GM20431 (cell line): ENCODE data around the gene COX19.

Source experiments
- in situ Hi-C: fragments of 300-500 bp; cut with MseI, MboI; formaldehyde crosslinking; loops from one replicate; pipeline ENCODE4 v1.15.0; 2020; ENCODE audit warnings: low sequenced_read_pairs; ENCODE audit not compliant: unreplicated experiment

COX19 gene

GRCh38 chr7:992709-993607, 17.6 kb upstream of the COX19 start:
- in situ Hi-C loops: loop anchor here (5.0 to 25.0 kb wide), 2 partner anchors 74 to 169 kb away; partner anchors contain the start of gene ZFAND2A

GRCh38 chr7:991729-992656, 16.6 kb upstream of the COX19 start:
- in situ Hi-C loops: loop anchor here (5.0 to 25.0 kb wide), 2 partner anchors 75 to 170 kb away; partner anchors contain the start of gene ZFAND2A

- in situ Hi-C loops: loop anchor here (5.0 to 25.0 kb wide), 2 partner anchors 76 to 171 kb away; partner anchors contain the start of gene ZFAND2A
Measured at GRCh38 chr7:990933-991728, 15.8 kb upstream of the COX19 start.

- in situ Hi-C loops: loop anchor here (5.0 to 25.0 kb wide), 2 partner anchors 77 to 172 kb away; partner anchors contain the start of gene ZFAND2A
Measured at GRCh38 chr7:990352-990932, 15.1 kb upstream of the COX19 start.

GRCh38 chr7:988963-989529, 13.7 kb upstream of the COX19 start:
- in situ Hi-C loops: loop anchor here (25.0 kb wide), 1 partner anchor 173 kb away; the partner anchor contains the start of gene ZFAND2A

- in situ Hi-C loops: loop anchor here (25.0 kb wide), 1 partner anchor 174 kb away; the partner anchor contains the start of gene ZFAND2A
Measured at GRCh38 chr7:988426-988911, 13.1 kb upstream of the COX19 start.

GRCh38 chr7:987909-988308, 12.6 kb upstream of the COX19 start:
- in situ Hi-C loops: loop anchor here (25.0 kb wide), 1 partner anchor 174 kb away; the partner anchor contains the start of gene ZFAND2A

GRCh38 chr7:986766-987751, 11.7 kb upstream of the COX19 start:
- in situ Hi-C loops: loop anchor here (25.0 kb wide), 1 partner anchor 175 kb away; the partner anchor contains the start of gene ZFAND2A

- in situ Hi-C loops: loop anchor here (25.0 kb wide), 1 partner anchor 176 kb away; the partner anchor contains the start of gene ZFAND2A
Measured at GRCh38 chr7:985915-986741, 10.8 kb upstream of the COX19 start.

GRCh38 chr7:985127-985416, 9.7 kb upstream of the COX19 start:
- in situ Hi-C loops: loop anchor here (25.0 kb wide), 1 partner anchor 177 kb away; the partner anchor contains the start of gene ZFAND2A

GRCh38 chr7:984361-985126, 9.2 kb upstream of the COX19 start:
- in situ Hi-C loops: loop anchor here (25.0 kb wide), 1 partner anchor 178 kb away; the partner anchor contains the start of gene ZFAND2A

- in situ Hi-C loops: loop anchor here (25.0 kb wide), 1 partner anchor 179 kb away; the partner anchor contains the start of gene ZFAND2A
Measured at GRCh38 chr7:983616-984071, 8.3 kb upstream of the COX19 start.

- in situ Hi-C loops: loop anchor here (25.0 kb wide), 1 partner anchor 179 kb away; the partner anchor contains the start of gene ZFAND2A
Measured at GRCh38 chr7:983004-983615, 7.8 kb upstream of the COX19 start, which contains the start of gene CYP2W1. Gene CYP2W1, plus strand, starts transcription at chr7:983181. Its CDS starts 31 bp downstream, at chr7:983212.

- in situ Hi-C loops: loop anchor here (25.0 kb wide), 1 partner anchor 180 kb away; the partner anchor contains the start of gene ZFAND2A
Measured at GRCh38 chr7:982511-983003, 7.2 kb upstream of the COX19 start.
